Lung microvascular endothelial cell (primary cell): ENCODE results near the gene PROZ. TPM values are rescaled to one million over a fixed set of nuclear protein-coding genes. Genes with fewer than 3 reads are reported as not detected.
"Not testable (repeated sequence)": the region's sequence is repeated elsewhere in the genome, so short reads cannot be mapped to it uniquely, and the experiment has no call there.

Source experiments
- DNase-seq, 2 donors: peaks; one replicate each; pipeline versions ENCODE4 v3.0.0 to v3.0.0-alpha.2; 2010; ENCODE audit warnings: low read depth in 2 of 2
- total RNA-seq: library from RNA; depleted of rRNA; stranded (reverse); fragments of >200 nt; gene quantifications from 2 replicates; pipeline ENCODE4 v1.2.1, GENCODE V29; 2014

PROZ gene
- total RNA-seq, 1 donor from 2014 or later, result 0.20 TPM

DNA sequence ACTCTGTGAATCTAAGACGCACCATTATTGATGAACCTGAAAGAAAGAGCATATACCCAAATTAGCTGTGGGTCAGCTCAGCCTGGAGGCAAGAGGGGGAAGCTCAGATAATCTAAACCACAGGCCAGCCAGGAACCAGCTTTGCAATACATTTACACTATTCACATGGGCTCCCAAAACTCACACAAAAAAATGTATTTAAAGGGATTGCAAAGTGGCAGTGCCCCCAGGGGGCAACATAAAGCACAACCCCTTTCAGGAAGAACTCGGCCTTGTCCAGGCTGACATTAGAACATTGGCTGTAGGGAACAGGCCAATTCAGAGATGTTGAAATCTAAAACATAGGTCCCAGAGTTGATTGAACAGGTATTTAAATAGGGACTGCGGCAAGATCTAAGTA is 3.2 kb upstream of the PROZ start:
- DNase-seq, result no peak

DNA sequence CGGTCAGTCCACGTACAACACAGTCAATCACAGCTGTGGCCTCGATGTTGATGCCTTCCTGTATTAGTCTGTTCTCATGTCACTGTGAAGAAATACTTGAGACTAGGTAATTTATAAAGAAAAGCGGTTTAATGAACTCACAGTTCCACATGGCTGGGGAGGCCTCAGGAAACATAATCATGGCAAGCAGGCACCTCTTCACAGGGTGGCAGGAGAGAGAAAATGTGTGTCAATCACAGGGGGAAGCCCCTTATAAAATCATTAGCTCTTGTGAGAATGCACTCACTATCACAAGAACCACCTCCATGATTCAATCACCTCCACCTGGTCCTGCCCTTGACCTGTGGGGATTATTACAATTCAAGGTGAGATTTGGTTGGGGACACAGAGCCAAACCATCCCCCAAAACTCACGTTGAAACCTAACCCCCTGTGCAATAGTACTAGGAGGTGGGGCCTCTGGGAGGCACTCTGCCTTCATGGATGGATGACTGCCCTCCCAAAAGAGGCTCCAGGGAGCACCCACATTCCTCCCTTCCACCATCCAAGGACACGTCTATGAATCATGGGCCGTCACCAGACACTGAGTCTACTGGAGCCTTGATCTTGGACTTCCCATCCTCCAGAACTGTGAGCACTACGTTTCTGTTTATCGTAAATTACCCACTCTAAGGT is 2.3 kb upstream of the PROZ start:
- DNase-seq, result no peak

GRCh38 chr13:113157206-113157928 is 1.1 kb upstream of the PROZ start:
- peak in 1 of 2 donors; percentile 20 for DNase-seq

- no peak for DNase-seq
Observed at GRCh38 chr13:113158946-113159345, 498 bp downstream of the PROZ start.

GRCh38 chr13:113159701-113160100 is 1.3 kb downstream of the PROZ start:
- DNase-seq, result no peak

- no peak for DNase-seq
Observed at GRCh38 chr13:113160983-113161382, 2.5 kb downstream of the PROZ start.

DNA sequence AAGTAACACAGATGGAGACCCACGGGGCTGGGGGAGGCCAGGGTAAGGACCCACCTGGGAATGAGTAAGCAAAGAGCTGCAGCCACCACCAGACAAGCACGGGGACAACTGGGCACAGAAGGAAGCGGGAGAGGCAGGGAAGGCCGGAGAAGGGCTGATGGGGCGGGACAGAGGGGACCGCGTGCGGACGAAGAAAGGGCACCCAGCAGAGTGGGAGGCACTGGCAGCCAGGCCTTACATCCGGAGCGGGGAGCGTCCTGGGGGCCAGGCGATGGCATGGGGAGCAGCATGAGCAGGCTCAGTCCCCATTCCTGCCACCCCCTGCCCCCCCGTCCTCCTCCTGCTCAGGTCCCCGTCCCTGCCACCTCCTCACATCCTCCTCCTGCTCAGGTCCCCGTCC is 3.0 kb downstream of the PROZ start:
- no peak for DNase-seq

GRCh38 chr13:113161975-113162374 is 3.5 kb downstream of the PROZ start:
- DNase-seq, result not testable (repeated sequence)

GRCh38 chr13:113162783-113163685 is 4.6 kb downstream of the PROZ start:
- DNase-seq, result no peak

- DNase-seq, result no peak
Observed at GRCh38 chr13:113164492-113164891, 6.0 kb downstream of the PROZ start.

GRCh38 chr13:113166266-113166665 is 7.8 kb downstream of the PROZ start:
- no peak for DNase-seq

DNA sequence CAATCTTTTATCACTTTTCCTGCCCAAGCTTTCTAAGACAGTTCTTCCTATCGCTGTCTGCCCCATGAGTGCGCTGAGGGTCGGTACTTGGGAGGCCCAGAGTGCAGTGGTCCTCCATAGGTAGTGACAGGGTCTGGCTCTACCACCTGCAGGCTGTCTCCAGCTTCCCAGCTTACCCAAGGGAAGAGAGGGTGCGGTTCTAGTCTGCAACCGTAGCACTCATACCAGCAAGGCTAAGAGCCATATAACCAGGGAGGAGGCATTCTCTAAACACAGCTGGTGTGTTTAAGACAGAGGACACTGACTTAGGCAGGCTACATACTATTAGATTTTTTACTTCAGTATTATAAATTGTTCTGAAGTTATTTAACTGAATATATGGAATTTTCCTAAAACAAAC is 8.2 kb downstream of the PROZ start:
- DNase-seq, result no peak

GRCh38 chr13:113167155-113167554 is 8.7 kb downstream of the PROZ start:
- no peak for DNase-seq

DNA sequence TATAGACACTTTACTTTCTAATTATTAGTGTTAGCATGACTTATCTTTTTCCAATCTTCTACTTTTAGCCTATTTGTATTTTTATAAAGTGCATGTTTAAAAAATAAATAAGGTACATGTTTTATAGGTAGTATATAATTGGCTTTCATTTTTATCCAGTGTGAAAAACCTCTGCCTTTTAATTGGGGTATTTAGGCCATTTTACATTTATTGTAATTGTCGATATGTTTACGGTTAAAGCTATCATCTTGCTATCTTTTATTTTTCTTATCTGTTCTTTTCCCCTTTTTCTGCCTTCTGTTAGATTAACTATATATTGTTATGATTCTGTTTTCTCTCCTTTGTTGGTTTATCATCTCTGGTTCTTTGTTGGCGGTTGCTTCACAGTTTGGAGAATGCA is 9.1 kb downstream of the PROZ start:
- no peak for DNase-seq

- no peak for DNase-seq
Observed at GRCh38 chr13:113168211-113168610, 9.8 kb downstream of the PROZ start.

DNA sequence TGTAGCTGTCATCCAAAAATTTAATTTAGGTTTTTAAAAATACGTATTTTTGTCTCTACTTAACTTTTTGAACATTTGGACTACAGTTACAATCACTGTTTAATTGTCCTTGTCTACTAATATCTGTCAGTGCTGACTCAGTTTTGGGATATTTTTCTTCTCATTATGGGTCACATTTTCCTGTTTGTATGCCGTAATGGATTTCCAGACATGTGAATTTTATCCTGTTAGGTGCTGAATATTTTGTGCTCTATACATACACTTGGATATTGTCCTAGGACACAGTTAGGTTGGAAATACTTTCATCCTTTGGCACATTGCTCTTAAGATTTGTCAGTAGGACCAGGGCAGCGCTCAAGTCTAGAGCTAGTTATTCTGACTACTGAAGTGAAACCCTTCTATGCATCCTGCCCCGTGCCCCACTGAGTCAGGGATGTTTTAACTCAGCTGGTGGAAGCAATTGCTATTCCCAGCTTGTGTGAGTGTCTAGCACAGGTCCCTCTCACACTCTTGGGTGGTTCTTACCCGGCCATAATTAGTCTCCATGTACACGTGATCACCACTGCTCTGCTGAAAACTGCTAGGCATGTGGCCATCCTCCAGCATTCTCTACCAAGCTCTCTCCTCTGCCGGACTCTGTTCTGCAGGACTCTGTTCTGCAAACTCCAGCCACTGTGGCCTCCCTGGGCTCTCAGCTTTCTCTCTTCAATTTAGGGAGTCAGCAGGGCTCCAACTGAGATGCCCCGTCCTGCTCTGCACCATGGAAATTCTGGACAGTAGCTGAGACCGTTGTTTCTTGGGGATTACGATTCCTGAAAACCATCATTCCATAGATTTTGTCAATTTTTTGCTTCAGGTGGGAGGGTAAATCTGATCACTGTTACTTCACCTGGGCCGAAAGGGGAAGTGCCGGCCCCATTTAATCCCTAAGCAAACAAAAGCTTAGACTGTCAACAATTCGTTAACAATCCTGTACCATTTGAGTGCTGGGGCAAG is 11.1 kb downstream of the PROZ start:
- DNase-seq, result peak; percentile 28 to 57

- DNase-seq, result peak; percentile 82 to 88
Observed at GRCh38 chr13:113170511-113170910, 12.1 kb downstream of the PROZ start.

DNA sequence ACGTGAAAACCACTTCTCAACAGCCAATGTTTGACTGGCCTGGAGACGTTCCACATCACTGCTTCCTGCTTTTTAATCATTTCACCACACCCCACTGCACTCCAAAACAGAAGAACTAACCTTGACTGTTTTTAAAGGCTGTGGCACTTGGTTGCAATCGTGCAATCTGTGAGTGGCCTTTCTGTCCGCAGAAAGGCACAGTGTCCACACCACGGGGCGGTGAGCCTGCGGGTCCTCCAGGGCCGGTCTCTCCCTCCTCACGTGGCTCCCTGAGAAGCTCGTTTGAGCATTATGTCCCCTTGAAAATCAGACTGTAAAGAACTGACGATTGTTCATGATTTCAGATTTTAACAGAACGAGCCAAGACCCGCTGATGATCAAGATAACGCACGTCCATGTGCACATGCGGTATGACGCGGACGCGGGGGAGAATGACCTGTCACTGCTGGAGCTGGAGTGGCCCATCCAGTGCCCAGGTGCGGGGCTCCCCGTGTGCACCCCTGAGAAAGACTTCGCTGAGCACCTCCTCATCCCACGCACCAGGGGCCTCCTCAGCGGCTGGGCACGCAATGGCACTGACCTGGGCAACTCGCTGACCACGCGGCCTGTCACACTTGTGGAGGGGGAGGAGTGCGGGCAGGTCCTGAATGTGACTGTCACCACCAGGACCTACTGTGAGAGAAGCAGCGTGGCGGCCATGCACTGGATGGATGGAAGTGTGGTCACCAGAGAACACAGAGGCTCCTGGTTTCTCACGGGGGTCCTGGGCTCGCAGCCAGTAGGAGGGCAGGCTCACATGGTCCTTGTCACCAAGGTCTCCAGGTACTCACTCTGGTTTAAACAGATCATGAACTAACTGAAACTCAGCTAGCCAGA is 13.0 kb downstream of the PROZ start:
- no peak for DNase-seq

- DNase-seq, result no peak
Observed at GRCh38 chr13:113172419-113172926, 14.0 kb downstream of the PROZ start.

DNA sequence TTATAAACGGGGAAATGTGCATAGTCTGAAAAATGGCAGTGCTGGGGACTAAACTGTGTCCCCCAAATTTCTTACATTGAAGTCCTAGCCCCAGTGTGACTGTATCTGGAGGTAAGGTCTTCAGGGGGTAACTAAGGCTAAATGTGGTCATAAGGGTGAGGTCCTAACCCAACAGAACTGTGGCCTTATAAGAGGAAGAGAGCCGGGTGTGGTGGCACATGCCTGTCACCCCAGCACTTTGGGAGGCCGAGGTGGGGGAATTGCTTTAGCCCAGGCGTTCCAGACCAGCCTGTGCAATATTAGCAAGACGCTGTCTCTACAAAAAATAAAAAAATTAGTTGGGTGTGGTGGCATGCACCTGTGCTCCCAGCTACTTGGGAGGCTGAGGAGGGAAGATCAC is 17.8 kb downstream of the PROZ start:
- DNase-seq, result no peak
